Hypothalamus (tissue), 51 donors: ENCODE measurements around the gene ENPP1.
"Not testable (repeated sequence)": the region's sequence is repeated elsewhere in the genome, so short reads cannot be mapped to it uniquely, and the experiment has no call there.

ENCODE experiments used
- DNase-seq, 51 donors: peaks; one replicate each; lab custom pipeline; 2025; lab: John Stamatoyannopoulos, UW

ENPP1 gene

DNA sequence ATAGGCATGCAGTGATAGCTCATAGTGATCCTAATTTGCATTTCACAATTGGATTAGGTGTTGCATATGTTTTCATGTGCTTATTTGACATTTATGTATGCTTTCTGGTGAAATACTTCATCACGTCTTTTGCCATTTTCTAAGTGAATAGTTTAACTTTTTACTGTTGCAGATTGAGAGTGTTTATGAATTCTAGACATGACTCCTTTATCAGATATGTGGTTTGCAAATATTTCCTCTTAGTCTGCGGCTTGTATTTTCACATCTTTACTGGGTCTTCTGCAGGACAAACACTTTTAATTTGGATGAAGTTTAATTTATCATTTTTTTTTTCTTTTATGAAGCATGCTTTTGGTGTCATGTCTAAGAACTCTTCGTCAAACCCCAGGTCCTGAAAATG lies 104.1 kb downstream of the ENPP1 start:
- DNase-seq = no peak

- DNase-seq = no peak
These were observed 106.4 kb downstream of the ENPP1 start for GRCh38 chr6:131914234-131914633.

DNA sequence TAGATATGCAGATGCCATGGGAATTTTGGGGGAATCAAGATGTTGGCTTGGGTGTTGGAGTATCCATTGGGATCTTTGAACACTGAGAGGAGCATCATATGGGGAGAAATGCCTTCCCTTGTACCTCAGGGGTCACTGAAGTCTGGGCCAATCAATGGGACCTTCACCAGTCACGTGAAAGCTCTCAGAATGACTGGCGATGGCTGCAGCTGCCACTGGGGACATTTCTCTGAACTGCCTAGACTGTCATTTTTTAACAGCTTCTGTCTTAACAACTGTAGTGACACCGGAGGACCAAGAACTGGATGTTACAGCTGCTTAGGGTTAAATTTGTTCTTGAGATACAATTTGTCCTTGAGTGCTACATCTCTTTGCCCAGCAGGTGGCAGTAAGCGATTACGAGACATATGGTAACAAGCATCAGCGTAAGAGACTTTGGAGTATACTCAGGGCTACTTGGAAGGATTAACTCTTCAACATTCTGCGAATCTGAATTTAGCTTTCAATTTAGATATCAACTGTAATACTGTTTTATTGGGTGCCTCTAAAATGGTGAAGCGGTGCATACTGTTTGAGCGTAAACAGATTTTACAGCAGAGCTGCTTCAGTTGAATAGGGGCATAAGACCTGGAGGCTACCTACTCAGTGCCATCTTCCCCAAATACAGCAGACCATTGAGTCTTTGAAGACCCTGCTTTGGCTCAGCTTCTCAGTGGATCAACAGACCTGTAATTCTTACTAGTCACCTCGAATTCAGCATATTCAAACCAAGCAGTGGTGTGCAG lies 107.3 kb downstream of the ENPP1 start:
- DNase-seq = peak in 28 of 51 donors; percentile 0 to 66 (median 21)

DNA sequence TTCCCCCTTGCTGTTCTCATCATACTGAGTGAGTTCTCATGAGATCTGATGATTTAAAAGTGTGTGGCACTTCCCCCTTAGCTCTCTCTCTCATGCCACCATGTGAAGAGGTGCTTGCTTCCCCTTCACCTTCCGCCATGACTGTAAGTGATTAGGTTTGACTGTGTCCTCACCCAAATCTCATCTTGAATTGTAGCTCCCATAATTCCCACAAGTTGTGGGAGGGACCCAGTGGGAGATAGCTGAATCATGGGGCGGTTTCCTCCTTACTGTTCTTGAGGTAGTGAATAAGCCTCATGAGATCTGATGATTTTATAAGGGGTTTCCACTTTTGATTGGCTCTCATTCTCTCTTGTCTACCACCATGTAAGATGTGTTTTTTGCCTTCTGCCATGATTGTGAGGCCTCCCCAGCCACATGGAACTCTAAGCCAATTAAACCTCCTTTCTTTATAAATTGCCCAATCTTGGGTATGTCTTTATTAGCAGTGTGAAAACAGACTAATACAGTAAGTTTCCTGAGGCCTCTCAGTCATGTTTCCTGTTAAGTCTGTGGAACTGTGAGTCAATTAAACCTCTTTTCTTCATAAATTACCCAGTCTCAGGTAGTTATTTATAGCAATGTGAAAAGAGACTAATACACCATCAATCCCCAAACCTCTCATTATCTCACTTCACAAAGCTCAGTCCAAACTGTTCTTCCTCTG lies 108.4 kb downstream of the ENPP1 start:
- not testable (repeated sequence) for DNase-seq

- no peak for DNase-seq
These were observed 109.0 kb downstream of the ENPP1 start for GRCh38 chr6:131916847-131917246.

DNA sequence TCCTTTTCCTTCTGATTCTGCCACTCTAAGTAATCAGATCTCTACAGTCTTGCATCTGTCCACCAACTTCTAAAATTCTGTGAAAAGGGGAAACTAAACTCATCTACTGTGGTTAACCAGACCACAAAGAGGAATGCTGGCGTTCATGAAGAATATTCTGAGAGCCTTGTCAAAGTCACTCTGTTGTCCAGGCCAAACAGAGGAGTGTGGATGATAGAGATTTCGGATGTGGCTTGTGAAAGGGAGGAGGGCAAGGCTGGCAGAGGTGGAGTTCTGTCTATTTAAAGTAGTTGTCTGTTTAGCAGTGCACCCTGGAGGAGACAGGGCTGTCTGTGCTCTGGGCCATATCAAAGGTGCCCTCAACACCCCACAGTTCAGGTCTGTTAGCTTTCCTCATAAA lies 109.5 kb downstream of the ENPP1 start:
- DNase-seq = no peak

DNA sequence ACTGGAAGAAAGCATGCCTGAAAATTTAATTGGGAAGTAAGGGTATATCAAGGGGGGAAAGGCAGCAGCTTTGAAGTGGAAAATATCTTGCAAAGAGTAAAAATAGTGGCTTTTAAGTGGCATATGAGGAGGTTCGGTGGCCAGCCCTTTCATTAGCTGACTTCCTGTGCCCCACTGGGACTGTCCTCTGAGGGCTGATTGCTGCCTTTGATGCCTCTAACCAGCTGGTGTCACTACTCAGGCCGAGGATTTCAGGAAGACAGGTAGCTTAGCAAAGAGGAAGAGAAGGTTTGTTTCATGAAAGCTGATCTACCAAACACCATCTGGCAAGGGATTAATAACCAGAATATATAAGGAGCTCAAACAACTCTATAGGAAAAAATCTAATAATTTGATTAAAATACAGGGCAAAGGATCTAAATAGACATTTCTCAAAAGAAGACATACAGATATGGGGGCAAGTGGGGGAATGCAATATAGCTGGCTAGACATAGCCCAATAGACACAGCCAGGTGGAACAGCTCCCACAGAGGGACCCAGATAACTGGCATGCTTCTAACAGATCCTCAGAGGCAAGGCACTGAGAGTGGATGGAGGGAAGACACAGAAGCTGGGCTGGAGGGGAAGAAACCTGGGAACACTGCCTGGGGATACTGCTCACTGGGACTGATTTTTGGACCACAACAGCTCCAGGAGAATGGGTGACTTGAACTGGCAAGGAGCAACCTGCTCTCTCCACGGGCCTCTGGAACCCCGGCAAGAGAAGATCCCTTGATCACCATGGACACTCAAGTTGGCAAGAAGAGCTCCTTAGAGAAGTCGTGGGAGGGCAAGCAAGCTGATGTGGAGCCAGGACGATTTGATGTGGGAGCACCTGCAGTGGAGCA lies 110.2 kb downstream of the ENPP1 start:
- DNase-seq = no peak

GRCh38 chr6:131918650-131919355 lies 111.0 kb downstream of the ENPP1 start:
- no peak for DNase-seq

DNA sequence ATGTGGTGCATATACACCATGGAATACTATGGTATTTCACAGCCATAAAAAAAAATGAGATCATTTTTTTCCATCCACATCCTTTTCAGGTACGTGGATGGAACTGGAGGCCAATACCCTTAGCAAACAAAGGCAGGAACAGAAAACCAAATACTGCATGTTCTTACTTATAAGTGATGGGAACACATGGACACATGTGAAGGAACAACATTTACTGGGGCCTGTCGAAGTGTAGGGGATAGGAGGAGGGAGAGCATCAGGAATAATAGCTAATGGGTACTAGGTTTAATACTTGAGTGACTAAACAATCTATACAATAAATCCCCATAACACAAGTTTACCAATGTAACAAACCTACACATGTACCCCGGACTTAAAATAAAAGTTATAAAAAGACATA lies 112.8 kb downstream of the ENPP1 start:
- no peak for DNase-seq

DNA sequence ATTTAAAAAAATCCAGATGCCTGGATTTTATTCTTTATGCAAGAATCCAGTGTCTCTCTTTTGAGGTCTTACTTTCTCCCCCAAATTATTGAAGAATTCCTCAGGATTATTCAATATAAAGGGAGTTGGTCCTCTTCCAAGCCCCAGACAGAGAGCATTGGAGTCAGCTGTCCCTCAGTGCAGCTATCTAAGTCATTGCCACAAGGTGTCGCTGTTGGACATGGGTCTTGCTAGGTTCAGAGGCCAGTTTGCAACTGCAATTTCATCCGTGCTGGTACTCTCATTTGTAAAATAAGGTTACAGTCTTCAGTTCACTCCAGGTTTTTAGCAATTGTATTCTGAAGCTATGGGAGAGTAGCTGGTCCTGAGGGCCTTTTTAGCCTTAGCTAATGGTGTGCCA lies 115.5 kb downstream of the ENPP1 start:
- DNase-seq = peak in 11 of 51 donors; percentile 1 to 34 (median 14)

DNA sequence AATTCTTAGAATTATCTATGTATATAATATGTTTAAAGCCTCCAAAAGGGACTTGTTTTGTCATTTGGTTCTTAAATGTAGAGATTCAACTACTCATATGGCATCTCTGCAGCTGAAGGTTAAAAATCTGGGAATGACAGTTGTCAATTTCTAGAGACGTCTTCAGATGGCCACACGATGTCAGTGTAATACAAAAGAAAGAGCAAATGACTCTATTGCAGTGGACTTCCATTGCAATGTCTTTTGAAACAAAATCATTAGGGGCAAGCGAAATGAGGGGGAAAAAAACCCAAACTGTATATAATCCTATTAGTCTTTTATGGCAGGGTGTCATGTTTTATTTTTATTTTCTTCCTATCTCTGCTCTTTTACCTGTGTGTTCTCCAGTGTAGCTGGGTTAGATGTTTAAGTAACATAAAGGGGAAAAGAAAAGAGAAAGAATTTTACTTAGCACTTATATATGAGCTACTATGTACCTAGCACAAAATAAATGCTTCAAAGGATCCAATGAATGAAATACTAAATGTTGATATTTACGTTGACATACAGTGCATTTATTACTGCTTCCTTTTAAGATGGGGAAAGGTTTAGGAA lies 117.2 kb downstream of the ENPP1 start:
- peak in 2 of 51 donors; percentile 2 to 18 for DNase-seq

DNA sequence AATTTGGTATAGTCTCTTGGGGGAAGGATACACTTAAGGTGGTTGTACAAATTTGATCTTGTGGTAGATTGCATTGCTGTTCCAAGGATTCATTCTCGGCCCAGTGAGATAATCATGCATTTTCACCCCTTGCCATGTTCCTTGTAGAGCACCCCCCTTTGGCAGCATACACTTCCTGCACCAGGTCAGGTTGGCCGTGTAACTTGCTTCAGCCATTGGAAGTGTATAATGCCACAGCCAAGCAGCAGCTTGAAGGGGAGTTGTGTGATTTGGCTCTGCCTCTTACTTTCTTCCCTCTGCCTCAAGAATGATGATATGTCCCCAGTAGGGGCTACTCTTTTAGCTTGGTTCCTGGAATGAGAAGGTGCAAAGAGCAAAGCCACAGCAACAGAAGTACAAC lies 121.4 kb downstream of the ENPP1 start:
- no peak for DNase-seq

GRCh38 chr6:131929976-131930375 lies 122.2 kb downstream of the ENPP1 start:
- DNase-seq = no peak

DNA sequence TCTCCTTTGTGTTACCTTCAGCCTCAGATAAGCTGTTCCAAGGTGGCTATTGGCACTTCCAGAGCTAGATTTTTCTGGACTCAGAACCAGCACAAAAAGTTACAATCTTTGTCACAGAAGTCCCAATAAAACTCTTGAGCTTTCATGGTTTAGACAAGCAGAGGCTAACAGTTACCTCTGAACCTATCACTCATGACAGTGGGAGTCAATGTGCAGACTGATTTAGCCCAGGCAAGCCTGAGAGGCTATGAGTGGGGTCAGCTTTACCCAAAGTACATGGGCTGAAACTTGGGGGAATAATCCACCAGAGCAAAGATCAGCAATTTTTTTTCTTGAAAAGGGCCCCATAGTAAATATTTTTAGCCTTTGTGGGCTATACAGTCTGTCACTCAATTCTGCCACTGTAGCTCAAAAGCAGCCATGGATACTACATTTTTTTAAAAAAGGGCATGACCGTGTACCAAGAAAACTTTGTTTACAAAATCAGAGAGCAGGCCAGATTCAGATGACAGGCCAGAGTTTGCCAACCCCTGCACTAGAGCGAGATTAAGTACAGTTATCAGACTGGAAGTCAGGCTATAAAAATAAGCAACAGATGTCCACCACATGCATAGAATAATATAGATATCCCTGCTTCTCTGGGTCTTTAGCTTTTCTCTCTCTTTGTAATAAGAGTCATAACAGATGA lies 123.4 kb downstream of the ENPP1 start:
- DNase-seq = no peak

DNA sequence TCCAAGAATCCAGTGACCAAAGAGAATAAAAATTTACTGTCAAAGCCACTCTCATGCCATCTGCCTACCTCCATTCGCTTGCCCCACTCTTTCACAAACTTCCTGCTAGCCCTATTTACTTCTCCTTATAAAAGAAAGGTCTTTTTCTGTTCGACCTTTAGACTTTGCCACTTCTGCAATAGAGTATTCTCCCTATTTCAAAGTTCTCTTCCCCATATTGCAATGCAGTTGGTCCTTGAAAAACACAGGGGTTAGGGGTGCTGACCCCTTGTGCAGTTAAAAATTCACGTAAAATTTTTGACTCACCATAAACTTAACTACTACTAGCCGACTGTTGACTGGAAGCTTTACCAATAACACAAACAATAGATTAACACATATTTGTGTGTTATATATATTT lies 128.3 kb downstream of the ENPP1 start:
- no peak for DNase-seq

GRCh38 chr6:131937226-131937625 lies 129.4 kb downstream of the ENPP1 start:
- no peak for DNase-seq

GRCh38 chr6:131937703-131938631 lies 130.1 kb downstream of the ENPP1 start:
- DNase-seq = no peak
